ENCODE measurements around the gene HMX3.

GRCh38 chr10:123154092-123154710 lies 18.4 kb downstream of the HMX3 start, which contains the start of gene BUB3:
- TF ChIP-seq CTCF (IDR thresholded peaks at IDR 0.05; ENCODE audit: borderline replicate concordance, extremely low read depth, low read length, poor library complexity, severe bottlenecking) (peak; percentile 23), EZH2 (IDR thresholded peaks at IDR 0.05; ENCODE audit: borderline replicate concordance, low read depth, low read length, severe bottlenecking) (no peak)

Measured in DND-41 (cell line).